HG03025 (cell line): ENCODE measurements around the gene CDH12.
"Not testable (repeated sequence)": the region's sequence is repeated elsewhere in the genome, so short reads cannot be mapped to it uniquely, and the experiment has no call there.

Source experiments
- ATAC-seq: cut with Tn5 transposase; IDR thresholded peaks from one replicate; pipeline ENCODE4 v1.9.1; 2021; ENCODE audit warnings: mild to moderate bottlenecking, moderate library complexity; ENCODE audit not compliant: unreplicated experiment, low FRiP score

The CDH12 gene

GRCh38 chr5:22852807-22853660, at the start of gene CDH12:
TSS of gene CDH12 (minus strand) at chr5:22853344.
- ATAC-seq: no peak

GRCh38 chr5:22901885-22902284, 48.7 kb upstream of the CDH12 start:
- ATAC-seq: no peak

- no peak for ATAC-seq
Observed at GRCh38 chr5:22900801-22901310, 47.7 kb upstream of the CDH12 start.

- ATAC-seq: no peak
Observed at GRCh38 chr5:22899341-22899740, 46.2 kb upstream of the CDH12 start.

GRCh38 chr5:22896152-22896551, 43.0 kb upstream of the CDH12 start:
- no peak for ATAC-seq

- no peak for ATAC-seq
Observed at GRCh38 chr5:22892441-22892840, 39.3 kb upstream of the CDH12 start.

GRCh38 chr5:22889720-22890119, 36.6 kb upstream of the CDH12 start:
- ATAC-seq: no peak

- ATAC-seq: no peak
Observed at GRCh38 chr5:22887566-22887965, 34.4 kb upstream of the CDH12 start.

GRCh38 chr5:22858911-22859310, 5.8 kb upstream of the CDH12 start:
- not testable (repeated sequence) for ATAC-seq

GRCh38 chr5:22855824-22856223, 2.7 kb upstream of the CDH12 start:
- ATAC-seq: no peak

- no peak for ATAC-seq
Observed at GRCh38 chr5:22850981-22851380, 2.2 kb downstream of the CDH12 start.

- ATAC-seq: no peak
Observed at GRCh38 chr5:22846693-22847092, 6.5 kb downstream of the CDH12 start.

- ATAC-seq: no peak
Observed at GRCh38 chr5:22844636-22845035, 8.5 kb downstream of the CDH12 start.

- ATAC-seq: no peak
Observed at GRCh38 chr5:22844155-22844554, 9.0 kb downstream of the CDH12 start.

GRCh38 chr5:22842574-22842973, 10.6 kb downstream of the CDH12 start:
- ATAC-seq: no peak

- ATAC-seq: no peak
Observed at GRCh38 chr5:22837803-22838202, 15.3 kb downstream of the CDH12 start.

- no peak for ATAC-seq
Observed at GRCh38 chr5:22835686-22836085, 17.5 kb downstream of the CDH12 start.

- ATAC-seq: no peak
Observed at GRCh38 chr5:22793463-22793862, 59.7 kb downstream of the CDH12 start.

GRCh38 chr5:22787807-22788206, 65.3 kb downstream of the CDH12 start:
- no peak for ATAC-seq

GRCh38 chr5:22787398-22787797, 65.7 kb downstream of the CDH12 start:
- no peak for ATAC-seq

- ATAC-seq: no peak
Observed at GRCh38 chr5:22780756-22781155, 72.4 kb downstream of the CDH12 start.

- ATAC-seq: no peak
Observed at GRCh38 chr5:22779499-22779898, 73.6 kb downstream of the CDH12 start.
